K562 (cell line): ENCODE data around the gene TMEM87A. TPM values are rescaled to one million over a fixed set of nuclear protein-coding genes. Genes with fewer than 3 reads are reported as not detected.

Source experiments
- ATAC-seq: fragments of 200-7000 bp; cut with Tn5 transposase; 3 replicates; pipeline ENCODE4 v1.9.1; 2020; ENCODE audit warnings: moderate library complexity
- BruUV-seq: library from RNA; stranded (reverse); fragments of 400-500 nt; replicated peaks from 2 replicates; lab custom pipeline; 2021; lab: Mats Ljungman, UMichigan
- CTCF ChIA-PET: fragments of 300-600 bp; formaldehyde crosslinking; extraction: SDS; loops from one replicate; lab custom pipeline; 2021; ENCODE audit warnings: low intra/inter-chr PET ratio; lab: Yijun Ruan, JAX
- POLR2A ChIA-PET: fragments of 300-600, 350-650 bp; sonication (Branson Sonifier 250); formaldehyde crosslinking; extraction: SDS; loops from one replicate; lab custom pipeline; 2021; ENCODE audit warnings: antibody characterized with exemption, inconsistent platforms; lab: Yijun Ruan, JAX
- DNase-seq, 4 experiments: peaks; one replicate each; pipeline versions ENCODE4 v3.0.0 to v3.0.0-alpha.2; 2011 to 2018; ENCODE audit warnings: low spot score in 3 of 4, mixed read lengths in 3 of 4; ENCODE audit errors: extremely low read depth in 1 of 4
- FAIRE-seq: peaks from 2 replicates; lab custom pipeline; 2011; peaks lifted over from hg19 to GRCh38; lab: Jason Lieb, UNC
- H2AFZ ChIP-seq: 2 replicates; pipeline ENCODE4 v1.6.0; 2011; ENCODE audit warnings: low read depth, low read length, control low read depth, inconsistent platforms
- H3K27ac ChIP-seq: fragments of 200-600 bp; 3 replicates; pipeline ENCODE4 v1.8.0; 2011; ENCODE audit warnings: low read depth, mild to moderate bottlenecking, control low read depth, inconsistent platforms, low read length, moderate library complexity, mixed read lengths; ENCODE audit errors: extremely low read depth
- H3K27me3 ChIP-seq, 2 experiments: fragments of 300-600 bp in 1 of 2; 2 replicates in 1 of 2; 3 replicates in 1 of 2; pipeline versions ENCODE4 v1.6.0 to v1.8.0; 2011; ENCODE audit warnings: inconsistent platforms in 2 of 2, low read length in 2 of 2, mild to moderate bottlenecking in 1 of 2, mixed read lengths in 1 of 2, moderate library complexity in 1 of 2; ENCODE audit not compliant: control insufficient read depth in 2 of 2, insufficient read depth in 2 of 2
- H3K36me3 ChIP-seq: fragments of 300-600 bp; 3 replicates; pipeline ENCODE4 v1.8.0; 2011; ENCODE audit warnings: mild to moderate bottlenecking, low read length, inconsistent platforms; ENCODE audit not compliant: control insufficient read depth, insufficient read depth
- H3K4me1 ChIP-seq, 2 experiments: fragments of 200-600 bp in 1 of 2; replicated peaks in 1 of 2; 2 replicates in 1 of 2; 3 replicates in 1 of 2; pipeline versions ENCODE4 v1.5.1 to v1.8.0; 2011; ENCODE audit warnings: inconsistent platforms in 2 of 2, low read length in 2 of 2, mild to moderate bottlenecking in 1 of 2, mixed read lengths in 1 of 2, moderate library complexity in 1 of 2; ENCODE audit not compliant: control insufficient read depth in 2 of 2, insufficient read depth in 2 of 2
- H3K4me2 ChIP-seq: 2 replicates; pipeline ENCODE4 v1.6.1; 2011; ENCODE audit warnings: low read length, control low read depth, inconsistent platforms, mixed read lengths; ENCODE audit not compliant: insufficient read depth
- H3K4me3 ChIP-seq: fragments of 200-600 bp; sonication (generic), shearing (Covaris generic); 2 replicates; pipeline ENCODE4 v1.5.1; 2016; ENCODE audit warnings: control low read depth, inconsistent platforms
- H3K79me2 ChIP-seq: fragments of 200-600 bp; 3 replicates; pipeline ENCODE4 v1.8.0; 2011; ENCODE audit warnings: low read length, inconsistent platforms; ENCODE audit not compliant: control insufficient read depth, insufficient read depth
- H3K9ac ChIP-seq, 2 experiments: 2 replicates each; pipeline versions ENCODE4 v1.6.0 to v1.6.1; 2011; ENCODE audit warnings: low read depth in 2 of 2, low read length in 2 of 2, control low read depth in 1 of 2, inconsistent platforms in 1 of 2, mild to moderate bottlenecking in 1 of 2, mixed read lengths in 1 of 2; ENCODE audit not compliant: insufficient read depth in 1 of 2
- H3K9me1 ChIP-seq: one replicate; pipeline ENCODE4 v1.6.0; 2011; ENCODE audit warnings: inconsistent platforms, mild to moderate bottlenecking, low read length, moderate library complexity; ENCODE audit not compliant: control insufficient read depth, insufficient read depth
- H3K9me3 ChIP-seq: replicated peaks from 2 replicates; pipeline ENCODE4 v1.5.1; 2011; ENCODE audit warnings: low read depth, low read length, inconsistent platforms; ENCODE audit not compliant: control insufficient read depth, insufficient read depth
- H4K20me1 ChIP-seq: replicated peaks from 2 replicates; pipeline ENCODE4 v1.6.1; 2011; ENCODE audit warnings: low read length, inconsistent platforms, mixed read lengths; ENCODE audit not compliant: control insufficient read depth, insufficient read depth
- MCM2 ChIP-seq: fragments of 450-650 bp; IDR thresholded peaks from 2 replicates; pipeline ENCODE4 v1.6.1; 2017; ENCODE audit warnings: low read depth, mild to moderate bottlenecking
- NBN ChIP-seq: fragments of 450-650 bp; IDR thresholded peaks from 2 replicates; pipeline ENCODE4 v1.6.1; 2016; ENCODE audit warnings: low read depth, mild to moderate bottlenecking
- SNRNP70 ChIP-seq: fragments of 200-400 bp; formaldehyde crosslinking; optimal IDR thresholded peaks from 2 replicates; pipeline ENCODE3; 2017; ENCODE audit warnings: low read depth, low read length
- THRAP3 ChIP-seq: fragments of 450-650 bp; IDR thresholded peaks from 2 replicates; pipeline ENCODE4 v1.6.1; 2016; ENCODE audit warnings: mild to moderate bottlenecking, inconsistent platforms, borderline replicate concordance
- THRB ChIP-seq: fragments of 450-650 bp; formaldehyde crosslinking; conservative IDR thresholded peaks from 2 replicates; pipeline ENCODE4 v1.4.0; 2022; ENCODE audit warnings: mild to moderate bottlenecking, missing genetic modification characterization
- ZEB2 ChIP-seq: fragments of 450-650 bp; IDR thresholded peaks from 2 replicates; pipeline ENCODE4 v1.6.1; 2016
- ZNF282 ChIP-seq: sonication (generic); formaldehyde crosslinking; IDR thresholded peaks from 2 replicates; pipeline ENCODE4 v1.8.1; 2023; ENCODE audit warnings: missing genetic modification reagents
- WGBS: fragments of 100-300 bp; shearing (Covaris generic); methylation state at CpG from one replicate; pipeline ENCODE4 v1.1.6; 2016; ENCODE audit warnings: low coverage, mixed read lengths; ENCODE audit not compliant: insufficient coverage; ENCODE audit errors: missing lambda C conversion rate; 5-methylcytosine and 5-hydroxymethylcytosine counted together
- in situ Hi-C: fragments of 300-500 bp; cut with MboI; formaldehyde crosslinking; loops from 4 replicates; pipeline ENCODE4 v1.15.0; 2018; ENCODE audit warnings: inconsistent platforms, mixed read lengths
- intact Hi-C: fragments of 100-400 bp; cut with micrococcal nuclease; formaldehyde crosslinking; loops from 2 replicates; pipeline ENCODE4 v1.14.2; 2022
- polyA plus RNA-seq, 8 experiments: library from polyadenylated mRNA; depleted of rRNA in 4 of 8; stranded (reverse) in 5 of 8; unstranded in 3 of 8; fragments of >200 nt; fragmentation: Nextera tagmentation in 2 of 8; fragmentation: Illumina TruSeq in 1 of 8; extraction: Ambion mirVana in 2 of 8; extraction: Trizol in 1 of 8; gene quantifications; 2 replicates each; pipeline versions ENCODE4 v1.2.1 to v1.2.3, GENCODE V29; 2011 to 2014; ENCODE audit warnings: inconsistent platforms in 1 of 8, missing spikeins in 1 of 8
- total RNA-seq, 7 experiments: library from RNA; depleted of rRNA in 6 of 7; stranded (reverse); fragments of >200 nt in 6 of 7; fragmentation: Illumina TruSeq in 2 of 7; extraction: Trizol in 2 of 7; gene quantifications; 2 replicates each; pipeline versions ENCODE4 v1.2.1 to v1.2.3, GENCODE V29; 2011 to 2021; ENCODE audit warnings: low replicate concordance in 1 of 7
- TF ChIP-seq, protein P1 (sequence below), 2 experiments: fragments of 450-650 bp; formaldehyde crosslinking in 1 of 2; IDR thresholded peaks; 2 replicates each; pipeline versions ENCODE4 v1.4.0 to v1.6.1; 2014 to 2020; ENCODE audit warnings: mild to moderate bottlenecking in 2 of 2, borderline replicate concordance in 1 of 2, low read depth in 1 of 2
- TF ChIP-seq, protein P2 (sequence below): fragments of 450-650 bp; formaldehyde crosslinking; IDR thresholded peaks from 2 replicates; pipeline ENCODE4 v1.4.0; 2020; ENCODE audit warnings: mild to moderate bottlenecking, moderate library complexity

The TMEM87A gene
- total and polyA plus RNA-seq, 9 of the 15 experiments (the other 6 are each of a cell fraction or from before 2014, with no cell fraction given) = 16.6 to 43.3 (median 29.6) TPM

DNA sequence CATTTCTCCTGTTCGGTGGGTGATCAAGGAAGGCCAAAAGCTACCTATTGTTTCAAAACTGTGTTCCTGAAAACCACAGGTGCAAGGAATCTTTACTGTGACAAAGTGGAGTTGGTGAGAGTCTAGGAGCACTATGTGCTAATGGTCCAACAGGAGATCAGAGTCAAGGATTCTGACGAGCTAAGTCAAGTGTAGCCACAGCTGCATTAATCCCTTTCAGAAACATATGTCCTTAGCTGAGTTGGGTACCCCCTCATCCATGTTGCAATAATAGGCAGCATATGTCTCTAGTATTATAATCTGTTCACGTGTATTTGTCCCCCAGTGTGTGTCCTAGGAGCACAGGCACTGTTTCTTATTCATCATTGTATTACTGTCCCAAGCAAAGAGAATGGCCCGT, 66.8 kb downstream of the TMEM87A start:
- peak overlapping the region; percentile 11; the same call in 1 of the 2 replicates for H3K4me2 ChIP-seq
- H4K20me1 ChIP-seq = peaks cover 3% of the 10 kb centered on the region; the same call in 1 of the 2 replicates
- intact Hi-C loops (no loop called here), in situ Hi-C loops (no loop called here)
- 62% methylated on average over 4 of the region's 4 CpGs for WGBS
- FAIRE-seq = no peak
- H3K4me1 ChIP-seq = peaks cover 3 to 4% of the 10 kb centered on the region in 2 experiments; a peak in 2 of 5 replicates
- H3K4me3 ChIP-seq = no peak overlapping the region; the same call in 1 of the 2 replicates
- no peak for ATAC-seq
- peaks cover 18% of the 10 kb centered on the region for H3K36me3 ChIP-seq
- ChIA-PET CTCF (no interaction called here), POLR2A (no interaction called here)
- BruUV-seq = no TSS peak
- H2AFZ ChIP-seq = no peak overlapping the region
- DNase-seq = no peak
- TF ChIP-seq, protein P1, sequence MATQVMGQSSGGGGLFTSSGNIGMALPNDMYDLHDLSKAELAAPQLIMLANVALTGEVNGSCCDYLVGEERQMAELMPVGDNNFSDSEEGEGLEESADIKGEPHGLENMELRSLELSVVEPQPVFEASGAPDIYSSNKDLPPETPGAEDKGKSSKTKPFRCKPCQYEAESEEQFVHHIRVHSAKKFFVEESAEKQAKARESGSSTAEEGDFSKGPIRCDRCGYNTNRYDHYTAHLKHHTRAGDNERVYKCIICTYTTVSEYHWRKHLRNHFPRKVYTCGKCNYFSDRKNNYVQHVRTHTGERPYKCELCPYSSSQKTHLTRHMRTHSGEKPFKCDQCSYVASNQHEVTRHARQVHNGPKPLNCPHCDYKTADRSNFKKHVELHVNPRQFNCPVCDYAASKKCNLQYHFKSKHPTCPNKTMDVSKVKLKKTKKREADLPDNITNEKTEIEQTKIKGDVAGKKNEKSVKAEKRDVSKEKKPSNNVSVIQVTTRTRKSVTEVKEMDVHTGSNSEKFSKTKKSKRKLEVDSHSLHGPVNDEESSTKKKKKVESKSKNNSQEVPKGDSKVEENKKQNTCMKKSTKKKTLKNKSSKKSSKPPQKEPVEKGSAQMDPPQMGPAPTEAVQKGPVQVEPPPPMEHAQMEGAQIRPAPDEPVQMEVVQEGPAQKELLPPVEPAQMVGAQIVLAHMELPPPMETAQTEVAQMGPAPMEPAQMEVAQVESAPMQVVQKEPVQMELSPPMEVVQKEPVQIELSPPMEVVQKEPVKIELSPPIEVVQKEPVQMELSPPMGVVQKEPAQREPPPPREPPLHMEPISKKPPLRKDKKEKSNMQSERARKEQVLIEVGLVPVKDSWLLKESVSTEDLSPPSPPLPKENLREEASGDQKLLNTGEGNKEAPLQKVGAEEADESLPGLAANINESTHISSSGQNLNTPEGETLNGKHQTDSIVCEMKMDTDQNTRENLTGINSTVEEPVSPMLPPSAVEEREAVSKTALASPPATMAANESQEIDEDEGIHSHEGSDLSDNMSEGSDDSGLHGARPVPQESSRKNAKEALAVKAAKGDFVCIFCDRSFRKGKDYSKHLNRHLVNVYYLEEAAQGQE (IDR thresholded peaks at IDR 0.05; ENCODE audit: borderline replicate concordance) = no peak
- TF ChIP-seq, protein P1 (CRISPR knock-in tag; IDR thresholded peaks at IDR 0.05; ENCODE audit: low read depth) = no peak
- TF ChIP-seq ZEB2 = no peak
- no peak for TF ChIP-seq NBN
- TF ChIP-seq MCM2 = no peak
- no peak for TF ChIP-seq SNRNP70
- TF ChIP-seq ZNF282 (CRISPR knock-in tag) = no peak
- TF ChIP-seq, protein P2, sequence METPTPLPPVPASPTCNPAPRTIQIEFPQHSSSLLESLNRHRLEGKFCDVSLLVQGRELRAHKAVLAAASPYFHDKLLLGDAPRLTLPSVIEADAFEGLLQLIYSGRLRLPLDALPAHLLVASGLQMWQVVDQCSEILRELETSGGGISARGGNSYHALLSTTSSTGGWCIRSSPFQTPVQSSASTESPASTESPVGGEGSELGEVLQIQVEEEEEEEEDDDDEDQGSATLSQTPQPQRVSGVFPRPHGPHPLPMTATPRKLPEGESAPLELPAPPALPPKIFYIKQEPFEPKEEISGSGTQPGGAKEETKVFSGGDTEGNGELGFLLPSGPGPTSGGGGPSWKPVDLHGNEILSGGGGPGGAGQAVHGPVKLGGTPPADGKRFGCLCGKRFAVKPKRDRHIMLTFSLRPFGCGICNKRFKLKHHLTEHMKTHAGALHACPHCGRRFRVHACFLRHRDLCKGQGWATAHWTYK (CRISPR knock-in tag) = no peak
- no peak for TF ChIP-seq THRB (CRISPR knock-in tag)
- no peak for TF ChIP-seq THRAP3
- no peaks in the 10 kb centered on the region for H3K9me1 ChIP-seq
- H3K9ac ChIP-seq = no peak overlapping the region
- no peaks in the 10 kb centered on the region for H3K27me3 ChIP-seq
- no peaks in the 10 kb centered on the region for H3K9me3 ChIP-seq
- peaks cover 20% of the 10 kb centered on the region for H3K79me2 ChIP-seq
- no peak overlapping the region for H3K27ac ChIP-seq
